ENCODE measurements around the gene AK6. TPM values are rescaled to one million over a fixed set of nuclear protein-coding genes. Genes with fewer than 3 reads are reported as not detected.

The AK6 gene
- total and polyA plus RNA-seq, 9 of the 15 experiments (the other 6 are each of a cell fraction or from before 2014, with no cell fraction given), result 84.6 to 669 (median 143) TPM

DNA sequence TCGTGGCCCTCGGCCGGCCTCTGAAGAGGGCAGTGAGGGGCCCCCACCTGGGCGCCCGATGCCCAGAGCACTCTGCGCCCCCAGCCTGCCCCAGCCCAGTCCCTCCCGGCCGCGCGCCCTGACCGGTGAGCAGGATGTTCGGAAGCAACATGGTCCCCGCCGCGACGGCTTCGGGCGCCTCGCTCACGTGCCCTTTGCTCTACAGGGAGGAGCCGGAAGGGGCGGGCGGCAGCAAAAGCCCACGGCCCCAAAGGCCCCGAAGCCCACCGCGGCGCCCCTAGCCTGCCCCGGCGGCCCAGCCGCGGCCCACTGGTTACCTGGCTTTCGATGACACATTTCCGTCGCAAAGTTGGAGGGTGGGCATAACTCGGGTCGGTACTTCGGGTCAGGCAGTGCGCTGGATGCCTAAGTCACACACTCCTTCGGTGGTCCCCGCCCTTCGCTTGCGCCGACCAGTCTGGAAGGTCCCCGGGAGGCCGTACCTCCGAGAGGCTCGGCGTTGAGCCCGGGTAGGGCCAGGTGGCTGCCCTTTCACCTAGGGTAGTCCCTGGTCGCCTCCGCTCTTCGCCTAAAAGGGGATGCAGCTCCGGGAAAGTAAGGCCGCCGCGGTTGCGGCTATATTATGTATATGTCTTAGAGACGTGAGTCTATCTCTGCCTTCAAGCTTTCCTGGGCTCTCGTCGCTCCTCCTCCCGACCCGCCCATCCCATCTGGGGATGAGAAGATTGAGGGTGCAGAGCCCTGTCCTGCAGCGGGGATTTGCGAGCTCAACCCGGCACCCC, at the start of gene AK6, which contains the start of the genes RAD17 and TAF9 (continued):
- TF ChIP-seq ATF1 (CRISPR knock-in tag; IDR thresholded peaks at IDR 0.05) (no peak), ATF1 (tag; IDR thresholded peaks at IDR 0.05) (peak; percentile 94), NR2F6 (CRISPR knock-in tag; IDR thresholded peaks at IDR 0.05) (0 out of 2 replicates have a peak, but pooled peaks have one; percentile 57), FIP1L1 (IDR thresholded peaks at IDR 0.05; ENCODE audit: low read depth, low read length, poor library complexity, severe bottlenecking) (peak; percentile 91), U2AF1 (optimal IDR thresholded peaks at IDR 0.05; ENCODE audit: low read depth, low read length) (peak; percentile 95), KLF10 (CRISPR knock-in tag; IDR thresholded peaks at IDR 0.05) (no peak), ZNF232 (CRISPR knock-in tag; IDR thresholded peaks at IDR 0.05) (no peak), KDM2B (CRISPR knock-in tag; IDR thresholded peaks at IDR 0.05) (no peak), GTF2E2 (tag; IDR thresholded peaks at IDR 0.05) (peak; percentile 84; the same call in 1 of the 2 replicates), RAD51 (IDR thresholded peaks at IDR 0.05; ENCODE audit: borderline replicate concordance, low read depth) (peak; percentile 86), KDM4B (IDR thresholded peaks at IDR 0.05; ENCODE audit: borderline replicate concordance in 2 of 2, low read depth in 1 of 2) (0 out of 4 replicates have a peak, but pooled peaks of 1 of the 2 experiments have one; percentile 37), TAF15 (IDR thresholded peaks at IDR 0.05; ENCODE audit: low read depth, low read length) (no peak), ZNF717 (CRISPR knock-in tag; IDR thresholded peaks at IDR 0.05) (no peak), ZNF780A (CRISPR knock-in tag; IDR thresholded peaks at IDR 0.05) (no peak)
- TF ChIP-seq, protein P1, sequence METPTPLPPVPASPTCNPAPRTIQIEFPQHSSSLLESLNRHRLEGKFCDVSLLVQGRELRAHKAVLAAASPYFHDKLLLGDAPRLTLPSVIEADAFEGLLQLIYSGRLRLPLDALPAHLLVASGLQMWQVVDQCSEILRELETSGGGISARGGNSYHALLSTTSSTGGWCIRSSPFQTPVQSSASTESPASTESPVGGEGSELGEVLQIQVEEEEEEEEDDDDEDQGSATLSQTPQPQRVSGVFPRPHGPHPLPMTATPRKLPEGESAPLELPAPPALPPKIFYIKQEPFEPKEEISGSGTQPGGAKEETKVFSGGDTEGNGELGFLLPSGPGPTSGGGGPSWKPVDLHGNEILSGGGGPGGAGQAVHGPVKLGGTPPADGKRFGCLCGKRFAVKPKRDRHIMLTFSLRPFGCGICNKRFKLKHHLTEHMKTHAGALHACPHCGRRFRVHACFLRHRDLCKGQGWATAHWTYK (CRISPR knock-in tag; IDR thresholded peaks at IDR 0.05), result peak; percentile 80; the same call in 1 of the 2 replicates
- TF ChIP-seq, protein P2, sequence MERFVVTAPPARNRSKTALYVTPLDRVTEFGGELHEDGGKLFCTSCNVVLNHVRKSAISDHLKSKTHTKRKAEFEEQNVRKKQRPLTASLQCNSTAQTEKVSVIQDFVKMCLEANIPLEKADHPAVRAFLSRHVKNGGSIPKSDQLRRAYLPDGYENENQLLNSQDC (CRISPR knock-in tag; IDR thresholded peaks at IDR 0.05), result peak; percentile 2; the same call in 1 of the 2 replicates
- TF ChIP-seq, protein P3, sequence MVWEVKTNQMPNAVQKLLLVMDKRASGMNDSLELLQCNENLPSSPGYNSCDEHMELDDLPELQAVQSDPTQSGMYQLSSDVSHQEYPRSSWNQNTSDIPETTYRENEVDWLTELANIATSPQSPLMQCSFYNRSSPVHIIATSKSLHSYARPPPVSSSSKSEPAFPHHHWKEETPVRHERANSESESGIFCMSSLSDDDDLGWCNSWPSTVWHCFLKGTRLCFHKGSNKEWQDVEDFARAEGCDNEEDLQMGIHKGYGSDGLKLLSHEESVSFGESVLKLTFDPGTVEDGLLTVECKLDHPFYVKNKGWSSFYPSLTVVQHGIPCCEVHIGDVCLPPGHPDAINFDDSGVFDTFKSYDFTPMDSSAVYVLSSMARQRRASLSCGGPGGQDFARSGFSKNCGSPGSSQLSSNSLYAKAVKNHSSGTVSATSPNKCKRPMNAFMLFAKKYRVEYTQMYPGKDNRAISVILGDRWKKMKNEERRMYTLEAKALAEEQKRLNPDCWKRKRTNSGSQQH (CRISPR knock-in tag; IDR thresholded peaks at IDR 0.05), result peak; percentile 12; the same call in 1 of the 2 replicates
- TF ChIP-seq, protein P4, sequence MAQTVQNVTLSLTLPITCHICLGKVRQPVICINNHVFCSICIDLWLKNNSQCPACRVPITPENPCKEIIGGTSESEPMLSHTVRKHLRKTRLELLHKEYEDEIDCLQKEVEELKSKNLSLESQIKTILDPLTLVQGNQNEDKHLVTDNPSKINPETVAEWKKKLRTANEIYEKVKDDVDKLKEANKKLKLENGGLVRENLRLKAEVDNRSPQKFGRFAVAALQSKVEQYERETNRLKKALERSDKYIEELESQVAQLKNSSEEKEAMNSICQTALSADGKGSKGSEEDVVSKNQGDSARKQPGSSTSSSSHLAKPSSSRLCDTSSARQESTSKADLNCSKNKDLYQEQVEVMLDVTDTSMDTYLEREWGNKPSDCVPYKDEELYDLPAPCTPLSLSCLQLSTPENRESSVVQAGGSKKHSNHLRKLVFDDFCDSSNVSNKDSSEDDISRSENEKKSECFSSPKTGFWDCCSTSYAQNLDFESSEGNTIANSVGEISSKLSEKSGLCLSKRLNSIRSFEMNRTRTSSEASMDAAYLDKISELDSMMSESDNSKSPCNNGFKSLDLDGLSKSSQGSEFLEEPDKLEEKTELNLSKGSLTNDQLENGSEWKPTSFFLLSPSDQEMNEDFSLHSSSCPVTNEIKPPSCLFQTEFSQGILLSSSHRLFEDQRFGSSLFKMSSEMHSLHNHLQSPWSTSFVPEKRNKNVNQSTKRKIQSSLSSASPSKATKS (CRISPR knock-in tag; IDR thresholded peaks at IDR 0.05), result no peak
- TF ChIP-seq, protein P5, sequence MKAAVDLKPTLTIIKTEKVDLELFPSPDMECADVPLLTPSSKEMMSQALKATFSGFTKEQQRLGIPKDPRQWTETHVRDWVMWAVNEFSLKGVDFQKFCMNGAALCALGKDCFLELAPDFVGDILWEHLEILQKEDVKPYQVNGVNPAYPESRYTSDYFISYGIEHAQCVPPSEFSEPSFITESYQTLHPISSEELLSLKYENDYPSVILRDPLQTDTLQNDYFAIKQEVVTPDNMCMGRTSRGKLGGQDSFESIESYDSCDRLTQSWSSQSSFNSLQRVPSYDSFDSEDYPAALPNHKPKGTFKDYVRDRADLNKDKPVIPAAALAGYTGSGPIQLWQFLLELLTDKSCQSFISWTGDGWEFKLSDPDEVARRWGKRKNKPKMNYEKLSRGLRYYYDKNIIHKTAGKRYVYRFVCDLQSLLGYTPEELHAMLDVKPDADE (conservative IDR thresholded peaks at IDR 0.05; ENCODE audit: control insufficient read depth, low read depth, low read length), result 0 out of 2 replicates have a peak, but pooled peaks have one; percentile 69
- TF ChIP-seq, protein P6, sequence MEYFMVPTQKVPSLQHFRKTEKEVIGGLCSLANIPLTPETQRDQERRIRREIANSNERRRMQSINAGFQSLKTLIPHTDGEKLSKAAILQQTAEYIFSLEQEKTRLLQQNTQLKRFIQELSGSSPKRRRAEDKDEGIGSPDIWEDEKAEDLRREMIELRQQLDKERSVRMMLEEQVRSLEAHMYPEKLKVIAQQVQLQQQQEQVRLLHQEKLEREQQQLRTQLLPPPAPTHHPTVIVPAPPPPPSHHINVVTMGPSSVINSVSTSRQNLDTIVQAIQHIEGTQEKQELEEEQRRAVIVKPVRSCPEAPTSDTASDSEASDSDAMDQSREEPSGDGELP (CRISPR knock-in tag; IDR thresholded peaks at IDR 0.05; ENCODE audit: borderline replicate concordance), result peak; percentile 83; the same call in 1 of the 2 replicates

All from K562 (cell line).